Testis (tissue), 3 donors: Measurements from ENCODE around the gene DGLUCY. TPM values are rescaled to one million over a fixed set of nuclear protein-coding genes. Genes with fewer than 3 reads are reported as not detected.

ENCODE experiments used
- DNase-seq: peaks from one replicate; pipeline ENCODE4 v3.0.0-alpha.2; 2019
- H3K27ac ChIP-seq, 2 donors: fragments of 200-600 bp; sonication (generic); one replicate each; pipeline ENCODE4 v1.5.1; 2019
- H3K27me3 ChIP-seq: fragments of 200-600 bp; sonication (generic); one replicate; pipeline ENCODE4 v1.5.1; 2019
- H3K36me3 ChIP-seq: fragments of 200-600 bp; sonication (generic); one replicate; pipeline ENCODE4 v1.5.1; 2017; ENCODE audit warnings: low read depth; ENCODE audit errors: missing control alignments
- H3K4me1 ChIP-seq: fragments of 200-600 bp; sonication (generic); one replicate; pipeline ENCODE4 v1.5.1; 2019
- H3K4me3 ChIP-seq, 2 donors: fragments of 200-600 bp; sonication (generic); one replicate each; pipeline ENCODE4 v1.5.1; 2017 to 2019
- H3K9me3 ChIP-seq: fragments of 200-600 bp; sonication (generic); one replicate; pipeline ENCODE4 v1.5.1; 2017
- POLR2A ChIP-seq: fragments of 450-650 bp; IDR thresholded peaks from one replicate; pipeline ENCODE4 v1.6.1; 2017; ENCODE audit warnings: antibody characterized with exemption, mild to moderate bottlenecking, moderate library complexity
- WGBS, 2 donors: methylation state at CpG; one replicate each; pipeline ENCODE4 v1.1.5; 2018; 5-methylcytosine and 5-hydroxymethylcytosine counted together
- intact Hi-C: fragments of 100-400 bp; cut with DNase I; formaldehyde crosslinking; loops from one replicate; pipeline ENCODE4 v1.15.1; 2023; ENCODE audit warnings: low total_unique reads
- polyA plus RNA-seq: library from polyadenylated mRNA; stranded (reverse); fragments of 350-450 nt; fragmentation: Illumina TruSeq; extraction: RNeasy Lipid Tissue Mini Kit (QIAGEN cat#74804); gene quantifications from one replicate; pipeline ENCODE4 v1.2.3, GENCODE V29; 2014; ENCODE audit warnings: low read depth, low replicate concordance; ENCODE audit not compliant: insufficient read depth
- total RNA-seq, 2 donors: library from RNA; depleted of rRNA; stranded (reverse); fragments of >200 nt; gene quantifications; one replicate each; pipeline ENCODE4 v1.2.3, GENCODE V29; 2016
- TF ChIP-seq, protein P1 (sequence below), 3 experiments: fragments of 450-650 bp in 2 of 3; fragments of 200-600 bp in 1 of 3; sonication (generic) in 1 of 3; IDR thresholded peaks; one replicate each; pipeline ENCODE4 v1.5.1; 2016 to 2019; ENCODE audit warnings: antibody characterized with exemption in 3 of 3, mild to moderate bottlenecking in 2 of 3, moderate library complexity in 1 of 3

DGLUCY gene
- total and polyA plus RNA-seq, 3 donors from 2014 or later: 77.5 to 161 (median 145) TPM

DNA sequence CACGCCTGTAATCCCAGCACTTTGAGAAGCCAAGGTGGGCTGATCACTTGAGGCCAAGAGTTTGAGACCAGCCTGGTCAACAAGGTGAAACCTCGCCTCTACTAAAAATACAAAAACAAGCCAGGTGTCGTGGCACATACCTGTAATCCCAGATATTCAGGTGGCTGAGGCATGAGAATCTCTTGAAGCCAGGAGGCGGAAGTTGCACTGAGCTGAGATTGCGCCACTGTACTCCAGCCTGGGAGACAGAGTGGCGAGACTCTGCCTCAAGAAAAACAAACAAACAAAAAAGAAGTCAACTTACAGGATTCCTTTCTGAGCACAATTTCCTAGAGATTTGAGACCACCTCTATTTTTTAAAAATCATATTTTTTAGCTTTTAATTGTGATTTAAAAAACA lies 45.3 kb downstream of the DGLUCY start:
- DNase-seq: no peak
- Histone ChIP-seq H3K27ac (no peak overlapping the region), H3K4me3 (no peak overlapping the region), H3K27me3 (no peaks in the 10 kb centered on the region), H3K36me3 (no peaks in the 10 kb centered on the region), H3K4me1 (peaks cover 23% of the 10 kb centered on the region), H3K9me3 (no peaks in the 10 kb centered on the region)
- TF ChIP-seq POLR2A: no peak
- TF ChIP-seq, protein P1, sequence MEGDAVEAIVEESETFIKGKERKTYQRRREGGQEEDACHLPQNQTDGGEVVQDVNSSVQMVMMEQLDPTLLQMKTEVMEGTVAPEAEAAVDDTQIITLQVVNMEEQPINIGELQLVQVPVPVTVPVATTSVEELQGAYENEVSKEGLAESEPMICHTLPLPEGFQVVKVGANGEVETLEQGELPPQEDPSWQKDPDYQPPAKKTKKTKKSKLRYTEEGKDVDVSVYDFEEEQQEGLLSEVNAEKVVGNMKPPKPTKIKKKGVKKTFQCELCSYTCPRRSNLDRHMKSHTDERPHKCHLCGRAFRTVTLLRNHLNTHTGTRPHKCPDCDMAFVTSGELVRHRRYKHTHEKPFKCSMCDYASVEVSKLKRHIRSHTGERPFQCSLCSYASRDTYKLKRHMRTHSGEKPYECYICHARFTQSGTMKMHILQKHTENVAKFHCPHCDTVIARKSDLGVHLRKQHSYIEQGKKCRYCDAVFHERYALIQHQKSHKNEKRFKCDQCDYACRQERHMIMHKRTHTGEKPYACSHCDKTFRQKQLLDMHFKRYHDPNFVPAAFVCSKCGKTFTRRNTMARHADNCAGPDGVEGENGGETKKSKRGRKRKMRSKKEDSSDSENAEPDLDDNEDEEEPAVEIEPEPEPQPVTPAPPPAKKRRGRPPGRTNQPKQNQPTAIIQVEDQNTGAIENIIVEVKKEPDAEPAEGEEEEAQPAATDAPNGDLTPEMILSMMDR (IDR thresholded peaks at IDR 0.05): no peak
- intact Hi-C loops: no loop called here
- 93 to 94% methylated on average over 6 of the region's 6 CpGs for WGBS, 2 donors

DNA sequence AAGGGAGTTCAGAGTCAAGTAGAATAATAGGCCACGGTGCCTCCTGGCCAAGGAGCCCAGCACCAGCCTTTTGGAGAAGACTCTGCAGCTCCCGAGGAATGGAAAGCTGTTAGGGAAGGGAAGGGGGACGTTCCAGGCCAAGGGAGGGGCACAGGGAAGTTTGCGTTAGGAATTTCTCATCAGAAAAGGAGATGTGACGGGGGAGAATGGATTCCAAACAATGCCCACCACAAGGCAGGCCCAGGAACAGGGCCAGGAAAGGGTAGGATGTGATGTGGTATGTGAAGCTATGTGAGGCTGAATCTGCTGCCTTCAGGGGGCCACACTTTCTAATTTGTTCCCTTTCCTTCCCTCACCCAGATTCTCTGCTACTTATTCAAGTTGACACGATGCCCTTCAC lies 46.0 kb downstream of the DGLUCY start:
- intact Hi-C loops: no loop called here
- 87% methylated on average over 6 of the region's 6 CpGs for WGBS, 2 donors
- no peaks in the 10 kb centered on the region for H3K9me3 ChIP-seq
- TF ChIP-seq POLR2A: no peak
- TF ChIP-seq, protein P1 (IDR thresholded peaks at IDR 0.05): no peak
- no peak for DNase-seq
- no peaks in the 10 kb centered on the region for H3K36me3 ChIP-seq
- no peaks in the 10 kb centered on the region for H3K27me3 ChIP-seq
- peaks cover 26% of the 10 kb centered on the region for H3K4me1 ChIP-seq
- H3K4me3 ChIP-seq: no peak overlapping the region
- H3K27ac ChIP-seq: no peak overlapping the region

DNA sequence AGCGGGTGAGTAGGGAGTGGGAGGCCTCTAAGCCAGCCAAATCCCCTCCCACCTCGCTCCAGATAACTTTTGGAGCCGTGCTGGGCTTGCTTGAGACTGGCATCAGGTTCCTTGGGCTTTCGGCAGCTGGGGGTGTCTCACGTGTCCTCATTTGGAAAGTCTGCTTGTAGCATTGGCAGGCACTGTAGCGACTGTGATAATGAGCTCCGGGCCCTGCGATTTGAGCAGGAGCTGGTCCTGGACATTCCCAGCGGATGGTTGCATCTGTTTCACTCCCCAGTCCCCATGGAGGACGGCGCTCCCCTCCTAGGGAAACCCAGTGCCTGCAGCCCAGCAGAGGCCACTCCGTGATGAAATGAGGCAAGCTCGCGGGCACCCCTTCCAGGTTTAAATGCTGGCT lies 49.4 kb downstream of the DGLUCY start:
- DNase-seq: peak; percentile 88
- H3K4me1 ChIP-seq: peaks cover 14% of the 10 kb centered on the region
- no peak for TF ChIP-seq POLR2A
- TF ChIP-seq, protein P1 (IDR thresholded peaks at IDR 0.05): no peak
- no peaks in the 10 kb centered on the region for H3K27me3 ChIP-seq
- intact Hi-C loops: no loop called here
- peak overlapping the region in 1 of 2 donors; percentile 24 for H3K27ac ChIP-seq
- no peak overlapping the region for H3K4me3 ChIP-seq
- 49 to 81% methylated on average over 13 to 14 of the region's 14 CpGs for WGBS, 2 donors
- H3K36me3 ChIP-seq: no peaks in the 10 kb centered on the region
- no peaks in the 10 kb centered on the region for H3K9me3 ChIP-seq

DNA sequence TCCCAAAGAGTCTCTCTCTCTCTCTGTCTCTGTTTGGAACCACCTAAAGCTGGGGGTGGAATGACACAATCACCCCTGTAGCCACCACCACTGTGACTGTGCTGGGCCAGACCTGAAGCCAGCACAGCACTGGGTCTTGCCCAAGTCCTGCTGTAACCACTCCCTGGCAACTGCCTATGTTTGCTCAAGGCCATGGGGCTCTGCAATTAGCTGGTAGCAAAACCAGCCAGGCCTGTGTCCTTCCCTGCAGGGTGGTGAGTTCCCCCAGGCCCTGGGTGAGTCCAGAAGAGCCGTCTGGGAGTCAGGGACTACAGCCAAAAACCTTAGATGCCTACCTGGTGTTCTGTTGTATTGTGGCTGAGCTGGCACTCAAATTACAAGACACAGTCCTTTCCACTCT lies 50.8 kb downstream of the DGLUCY start:
- intact Hi-C loops: no loop called here
- Histone ChIP-seq H3K9me3 (no peaks in the 10 kb centered on the region), H3K36me3 (no peaks in the 10 kb centered on the region), H3K27ac (no peak overlapping the region), H3K4me3 (no peak overlapping the region), H3K4me1 (peaks cover 10% of the 10 kb centered on the region), H3K27me3 (no peaks in the 10 kb centered on the region)
- TF ChIP-seq POLR2A: no peak
- TF ChIP-seq, protein P1 (IDR thresholded peaks at IDR 0.05): no peak
- DNase-seq: peak; percentile 62
- WGBS, 2 donors: 33 to 75% methylated on average over 1 of the region's 1 CpG

DNA sequence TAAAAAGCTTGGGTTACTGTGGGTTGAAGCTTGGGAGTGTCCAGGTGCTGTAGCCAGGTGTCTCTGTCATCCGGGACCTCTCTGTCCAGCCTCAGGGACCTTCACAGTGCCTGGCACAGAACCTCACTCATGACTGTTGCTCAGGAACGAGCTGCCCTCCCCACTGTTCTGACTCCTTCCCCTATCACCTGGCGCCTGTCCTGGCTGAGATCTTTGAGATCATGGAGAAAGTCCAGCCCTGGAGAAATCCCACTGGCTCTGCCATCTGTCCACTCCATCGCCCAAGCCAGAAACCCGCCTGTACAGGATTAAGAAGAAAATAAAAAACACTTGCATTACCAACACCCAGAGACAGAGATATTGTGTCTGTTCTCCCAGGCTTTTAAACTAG lies 53.5 kb downstream of the DGLUCY start:
- H3K27ac ChIP-seq: no peak overlapping the region
- no peaks in the 10 kb centered on the region for H3K9me3 ChIP-seq
- H3K27me3 ChIP-seq: no peaks in the 10 kb centered on the region
- H3K36me3 ChIP-seq: no peaks in the 10 kb centered on the region
- no peak for DNase-seq
- peaks cover 18% of the 10 kb centered on the region for H3K4me1 ChIP-seq
- 88 to 94% methylated on average over 5 of the region's 5 CpGs for WGBS, 2 donors
- TF ChIP-seq POLR2A: no peak
- TF ChIP-seq, protein P1 (IDR thresholded peaks at IDR 0.05): no peak
- no peak overlapping the region for H3K4me3 ChIP-seq
- intact Hi-C loops: no loop called here
